Stomach smooth muscle (tissue), 2 donors: ENCODE results near the gene ASCL1.

Experiments used
- H3K27ac ChIP-seq: one replicate; pipeline ENCODE4 v1.7.0; 2013; ENCODE audit warnings: mild to moderate bottlenecking, low read length, inconsistent platforms
- H3K27me3 ChIP-seq, 2 donors: one replicate each; pipeline ENCODE4 v1.7.0; 2013; ENCODE audit warnings: low read length in 2 of 2; ENCODE audit not compliant: insufficient read depth in 2 of 2, control insufficient read depth in 1 of 2
- H3K36me3 ChIP-seq, 2 donors: one replicate each; pipeline ENCODE4 v1.7.0; 2013; ENCODE audit warnings: low read length in 2 of 2; ENCODE audit not compliant: control insufficient read depth in 2 of 2, insufficient read depth in 2 of 2
- H3K4me1 ChIP-seq: one replicate; pipeline ENCODE4 v1.7.0; 2013; ENCODE audit warnings: low read length; ENCODE audit not compliant: control insufficient read depth, insufficient read depth
- H3K4me3 ChIP-seq, 2 donors: one replicate each; pipeline ENCODE4 v1.7.0; 2013; ENCODE audit warnings: low read length in 2 of 2
- H3K9ac ChIP-seq, 2 donors: one replicate each; pipeline ENCODE4 v1.7.0; 2013; ENCODE audit warnings: low read length in 2 of 2, mild to moderate bottlenecking in 1 of 2
- H3K9me3 ChIP-seq, 2 donors: one replicate each; pipeline ENCODE4 v1.7.0; 2013; ENCODE audit warnings: low read length in 2 of 2; ENCODE audit not compliant: control insufficient read depth in 2 of 2
- donor health status: healthy.
- donor health status: Pancreatic carcinoma.

Gene ASCL1

DNA sequence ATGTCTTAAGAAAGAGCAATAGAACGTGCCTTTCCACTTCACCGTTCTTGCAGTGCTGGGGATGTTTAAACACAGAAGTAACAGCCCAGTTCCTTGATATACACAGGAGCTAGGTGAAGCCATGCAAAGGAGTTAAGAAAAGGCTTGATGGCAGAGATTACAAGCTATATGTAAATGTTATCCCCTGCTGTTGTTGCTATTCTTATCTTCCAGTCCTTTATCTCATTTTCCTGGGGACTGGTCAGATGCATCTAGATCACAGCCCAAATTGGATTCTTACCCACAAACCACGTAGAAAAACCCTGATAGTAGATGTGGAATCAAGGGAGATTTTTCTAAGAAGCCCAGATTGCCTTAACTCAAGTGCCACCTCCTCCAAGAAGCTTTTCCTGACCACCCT, 5.5 kb downstream of the ASCL1 start:
- peaks cover 47 to 79% of the 10 kb centered on the region in 2 donors for H3K27me3 ChIP-seq

DNA sequence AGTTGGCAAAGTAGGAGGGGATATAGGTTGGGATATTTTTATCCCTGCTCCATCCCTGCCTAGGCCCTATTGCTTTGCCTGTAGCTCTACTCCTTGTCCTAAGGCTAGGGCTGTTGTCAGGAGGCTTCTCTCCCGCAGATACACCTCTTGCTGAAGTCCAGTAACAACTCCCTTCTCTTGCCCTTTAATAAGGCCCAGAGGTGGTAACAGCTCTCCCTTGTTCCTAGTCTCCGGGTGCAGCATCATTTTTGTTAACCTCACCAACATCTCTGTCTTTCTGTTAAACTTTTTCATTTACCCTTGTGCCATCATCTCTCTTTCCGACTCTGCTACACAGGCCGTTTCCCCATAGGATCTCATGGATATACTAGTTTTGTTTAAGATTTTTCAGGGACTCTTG, 6.3 kb downstream of the ASCL1 start:
- Histone ChIP-seq H3K9me3 (peaks cover 5 to 8% of the 10 kb centered on the region in 2 donors), H3K36me3 (no peaks in the 10 kb centered on the region), H3K4me3 (no peak overlapping the region), H3K27me3 (peaks cover 43 to 76% of the 10 kb centered on the region in 2 donors), H3K27ac (no peak overlapping the region), H3K4me1 (peaks cover 4% of the 10 kb centered on the region), H3K9ac (no peak overlapping the region)

More for the DNA sequence above, 5.5 kb downstream of the ASCL1 start:
- Histone ChIP-seq H3K27ac (no peak overlapping the region), H3K4me1 (peaks cover 4% of the 10 kb centered on the region), H3K36me3 (no peaks in the 10 kb centered on the region), H3K4me3 (no peak overlapping the region), H3K9ac (no peak overlapping the region), H3K9me3 (peaks cover 5 to 8% of the 10 kb centered on the region in 2 donors)

DNA sequence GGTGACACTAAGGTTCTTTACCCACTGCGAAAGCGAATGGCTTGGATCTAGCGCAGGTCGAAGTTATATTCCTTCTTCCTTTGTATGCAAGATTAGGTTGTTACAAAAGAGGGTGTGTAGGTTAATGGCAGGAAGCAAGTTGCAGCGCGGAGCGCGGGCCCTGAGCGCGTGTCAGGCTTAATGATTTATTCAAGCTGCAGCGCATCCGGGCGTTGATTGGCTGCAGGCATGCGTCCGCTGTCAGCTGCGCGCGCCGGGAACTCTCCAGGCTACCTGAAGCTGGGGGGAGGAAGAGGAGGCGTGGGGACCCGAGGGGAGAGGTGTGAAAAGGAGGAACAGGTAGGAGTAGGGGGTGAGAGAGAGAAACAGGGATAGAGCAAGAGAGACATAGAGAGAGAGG, 7.4 kb downstream of the ASCL1 start:
- Histone ChIP-seq H3K4me1 (peaks cover 4% of the 10 kb centered on the region), H3K36me3 (no peaks in the 10 kb centered on the region), H3K4me3 (peak overlapping the region in 1 of 2 donors; percentile 43), H3K27ac (no peak overlapping the region), H3K9me3 (peaks cover 5 to 8% of the 10 kb centered on the region in 2 donors), H3K27me3 (peaks cover 36 to 65% of the 10 kb centered on the region in 2 donors), H3K9ac (no peak overlapping the region)

DNA sequence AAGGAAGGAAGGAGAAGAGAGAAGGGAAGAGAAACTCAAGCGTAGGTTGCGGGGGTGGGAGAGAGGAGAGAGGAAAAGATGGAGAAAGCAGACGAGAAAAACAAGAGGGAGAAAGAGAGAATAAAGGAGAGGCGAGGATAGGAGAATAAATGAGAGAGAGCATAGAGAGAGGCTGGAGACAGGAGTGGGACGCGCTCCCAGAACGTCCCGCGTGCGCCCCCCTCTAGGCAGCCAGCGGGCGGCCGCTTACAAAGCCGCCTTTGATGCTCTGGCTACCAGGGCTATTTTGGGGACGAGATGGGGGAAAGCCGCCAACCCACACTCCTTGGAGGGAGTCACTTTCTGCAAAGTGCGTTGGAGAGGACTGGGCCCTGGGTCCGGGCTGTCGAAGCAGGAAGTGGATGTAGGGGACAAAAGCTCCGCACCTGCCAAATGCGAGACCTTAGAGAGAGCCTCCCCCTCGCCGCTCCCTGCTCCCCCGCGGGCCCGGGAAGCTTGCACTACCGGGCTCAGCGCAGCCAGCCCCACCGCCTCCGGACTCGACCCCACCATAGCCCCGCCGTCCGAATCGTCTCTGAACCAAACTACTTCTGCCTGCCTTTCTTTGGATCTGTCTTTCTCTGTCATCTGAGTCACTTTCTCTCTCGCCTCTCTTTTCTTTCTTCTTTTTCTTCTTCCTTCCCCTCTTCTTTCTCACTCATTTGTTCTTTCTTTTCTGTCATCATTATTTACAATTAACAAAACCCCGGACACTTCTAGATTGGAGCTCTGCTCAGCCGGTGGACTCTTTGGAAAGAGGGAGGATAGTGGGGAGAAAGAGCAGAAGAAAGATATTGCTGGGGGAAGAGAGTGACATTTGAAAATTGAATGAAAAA, 8.0 kb downstream of the ASCL1 start:
- Histone ChIP-seq H3K36me3 (no peaks in the 10 kb centered on the region), H3K9ac (no peak overlapping the region), H3K27ac (no peak overlapping the region), H3K4me3 (peak overlapping the region in 1 of 2 donors; percentile 43), H3K27me3 (peaks cover 34 to 59% of the 10 kb centered on the region in 2 donors), H3K4me1 (peaks cover 4% of the 10 kb centered on the region), H3K9me3 (peaks cover 5 to 8% of the 10 kb centered on the region in 2 donors)

DNA sequence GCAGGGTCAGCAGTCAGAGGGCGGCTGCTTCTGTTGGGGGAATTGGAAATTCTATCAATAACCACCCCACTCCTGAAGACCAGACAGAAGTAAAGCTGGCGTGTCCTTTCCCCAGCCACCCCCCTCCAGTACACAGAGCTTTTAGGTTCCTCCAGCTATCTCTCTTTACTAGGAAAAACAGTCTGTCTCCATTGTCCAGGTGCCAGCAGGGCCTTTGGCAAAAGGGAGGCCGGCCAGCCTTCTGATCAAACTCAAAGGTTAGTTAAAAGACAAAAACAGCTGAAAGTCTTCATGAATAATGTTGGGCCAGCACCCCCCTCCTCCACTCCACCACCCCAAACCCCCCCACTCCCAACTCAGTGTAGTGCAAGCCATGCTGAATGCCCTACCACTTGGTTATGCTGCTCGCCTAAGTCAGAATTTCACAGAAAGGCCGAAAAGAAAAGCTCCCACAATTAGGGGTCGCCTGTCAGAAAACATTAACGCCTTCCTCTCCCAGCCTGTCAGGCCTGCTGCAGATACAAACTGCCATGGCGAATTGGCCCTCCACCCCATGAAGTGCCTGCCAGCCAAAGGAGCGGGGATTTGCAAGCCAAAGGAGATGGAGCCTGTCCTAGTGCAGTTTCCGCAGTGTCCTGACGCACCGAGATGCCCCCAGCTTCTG, 8.9 kb downstream of the ASCL1 start:
- no peak overlapping the region for H3K27ac ChIP-seq
- no peaks in the 10 kb centered on the region for H3K36me3 ChIP-seq
- H3K9ac ChIP-seq: no peak overlapping the region
- peaks cover 4% of the 10 kb centered on the region for H3K4me1 ChIP-seq
- H3K9me3 ChIP-seq: peaks cover 5 to 8% of the 10 kb centered on the region in 2 donors
- H3K27me3 ChIP-seq: peaks cover 33 to 51% of the 10 kb centered on the region in 2 donors
- no peak overlapping the region for H3K4me3 ChIP-seq

DNA sequence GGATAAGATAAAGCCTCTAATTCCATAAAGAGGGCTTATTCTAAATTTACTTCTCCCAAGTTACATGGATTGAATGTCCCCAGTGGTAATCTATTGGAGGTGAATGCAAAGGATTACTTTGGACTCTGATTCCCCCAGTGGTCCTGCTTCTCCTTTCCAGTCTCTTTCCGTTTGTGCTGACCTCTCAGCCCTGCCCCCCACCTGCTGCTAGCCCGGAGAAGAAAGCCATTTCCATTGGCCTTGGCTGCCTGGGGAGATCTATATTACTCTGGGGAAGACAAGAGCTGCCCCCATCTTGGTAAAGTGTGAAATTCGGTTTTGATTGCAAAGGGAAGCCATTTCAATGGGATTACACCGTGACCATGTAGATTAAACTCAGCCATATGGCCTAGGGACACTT, 13.3 kb downstream of the ASCL1 start:
- no peak overlapping the region for H3K27ac ChIP-seq
- H3K27me3 ChIP-seq: peaks cover 4 to 13% of the 10 kb centered on the region in 2 donors
- no peaks in the 10 kb centered on the region for H3K4me1 ChIP-seq
- H3K36me3 ChIP-seq: no peaks in the 10 kb centered on the region
- H3K9me3 ChIP-seq: no peaks in the 10 kb centered on the region
- H3K4me3 ChIP-seq: no peak overlapping the region
- no peak overlapping the region for H3K9ac ChIP-seq

DNA sequence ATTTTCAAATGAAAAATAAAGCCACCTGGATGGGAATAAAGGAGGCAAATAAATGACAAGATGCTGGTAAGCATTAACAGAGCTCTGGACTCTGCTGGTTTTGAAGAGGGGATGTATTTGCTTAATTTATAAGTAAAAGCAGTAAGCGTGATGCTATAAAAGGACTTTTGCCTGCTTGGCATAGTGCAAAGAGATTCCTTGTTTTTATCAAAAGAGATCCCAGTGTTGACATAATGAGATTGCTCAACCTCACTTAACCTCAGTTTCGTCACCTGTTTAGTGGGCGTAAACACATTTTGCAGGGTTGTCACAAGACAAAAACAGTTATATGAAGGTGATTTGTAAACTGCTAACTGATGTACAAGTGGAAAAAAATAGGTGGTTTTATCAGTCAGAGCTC, 13.8 kb downstream of the ASCL1 start:
- Histone ChIP-seq H3K4me1 (no peaks in the 10 kb centered on the region), H3K27me3 (peaks cover 4 to 8% of the 10 kb centered on the region in 2 donors), H3K27ac (no peak overlapping the region), H3K4me3 (no peak overlapping the region), H3K36me3 (no peaks in the 10 kb centered on the region), H3K9ac (no peak overlapping the region), H3K9me3 (no peaks in the 10 kb centered on the region)

DNA sequence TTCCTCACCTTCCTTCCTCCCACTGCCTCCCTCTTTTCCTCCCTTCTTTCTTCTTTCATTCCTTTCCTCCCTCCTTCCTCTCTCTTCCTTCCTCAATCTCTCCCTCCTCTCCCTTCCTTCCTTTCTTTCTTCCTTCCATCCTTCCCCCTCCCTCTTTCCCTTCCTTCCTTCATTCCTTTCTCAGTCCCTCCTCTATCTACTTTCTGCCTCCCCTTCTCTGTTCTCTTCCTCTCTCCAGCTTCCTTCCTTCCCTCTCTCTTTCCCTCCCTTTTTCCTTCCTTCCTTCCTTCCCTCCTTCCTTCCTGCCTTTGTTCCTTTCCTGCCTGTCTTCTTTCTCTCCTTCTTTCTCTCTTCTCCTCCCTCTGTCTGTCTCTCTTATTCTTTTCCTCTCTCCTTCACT, 16.1 kb downstream of the ASCL1 start:
- Histone ChIP-seq H3K4me1 (no peaks in the 10 kb centered on the region), H3K36me3 (no peaks in the 10 kb centered on the region), H3K4me3 (no peak overlapping the region), H3K27ac (no peak overlapping the region), H3K9ac (no peak overlapping the region), H3K27me3 (peaks cover 0 to 4% of the 10 kb centered on the region in 2 donors), H3K9me3 (no peaks in the 10 kb centered on the region)

DNA sequence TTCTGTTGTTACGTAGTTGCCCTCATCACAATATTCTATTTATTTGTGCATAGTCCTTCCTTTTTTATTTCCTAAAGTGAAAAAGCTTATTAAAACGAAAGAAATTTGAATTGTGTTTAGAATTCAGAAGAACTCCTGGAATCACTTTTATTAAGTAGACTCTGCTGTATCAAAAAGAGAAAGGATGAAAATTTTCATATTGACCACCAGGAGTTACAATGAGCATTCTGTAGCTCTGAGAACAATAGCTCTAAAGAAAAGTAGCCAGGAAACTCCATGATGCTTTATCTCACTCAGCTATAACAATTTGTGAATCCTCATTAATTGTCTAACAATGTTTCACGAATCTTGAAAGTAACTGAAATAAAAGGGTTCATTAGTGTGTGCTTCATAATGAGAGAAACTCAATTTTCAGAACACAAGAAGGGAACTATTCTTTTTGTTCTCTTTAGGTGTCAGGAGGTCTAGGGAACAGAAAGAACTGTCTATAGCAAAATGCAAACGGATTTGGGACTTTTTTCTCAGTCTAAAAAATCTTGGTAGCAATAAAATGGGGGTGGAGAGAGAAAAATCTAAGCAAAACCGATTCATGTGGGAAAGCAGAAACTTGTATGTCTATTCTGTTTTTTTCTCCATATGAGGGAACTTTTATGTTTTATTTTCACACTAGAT, 19.3 kb downstream of the ASCL1 start:
- H3K36me3 ChIP-seq: no peaks in the 10 kb centered on the region
- H3K27ac ChIP-seq: no peak overlapping the region
- no peak overlapping the region for H3K4me3 ChIP-seq
- H3K4me1 ChIP-seq: no peaks in the 10 kb centered on the region
- H3K9me3 ChIP-seq: peaks cover 0 to 5% of the 10 kb centered on the region in 2 donors
- H3K27me3 ChIP-seq: peaks cover 0 to 2% of the 10 kb centered on the region in 2 donors
- H3K9ac ChIP-seq: no peak overlapping the region

DNA sequence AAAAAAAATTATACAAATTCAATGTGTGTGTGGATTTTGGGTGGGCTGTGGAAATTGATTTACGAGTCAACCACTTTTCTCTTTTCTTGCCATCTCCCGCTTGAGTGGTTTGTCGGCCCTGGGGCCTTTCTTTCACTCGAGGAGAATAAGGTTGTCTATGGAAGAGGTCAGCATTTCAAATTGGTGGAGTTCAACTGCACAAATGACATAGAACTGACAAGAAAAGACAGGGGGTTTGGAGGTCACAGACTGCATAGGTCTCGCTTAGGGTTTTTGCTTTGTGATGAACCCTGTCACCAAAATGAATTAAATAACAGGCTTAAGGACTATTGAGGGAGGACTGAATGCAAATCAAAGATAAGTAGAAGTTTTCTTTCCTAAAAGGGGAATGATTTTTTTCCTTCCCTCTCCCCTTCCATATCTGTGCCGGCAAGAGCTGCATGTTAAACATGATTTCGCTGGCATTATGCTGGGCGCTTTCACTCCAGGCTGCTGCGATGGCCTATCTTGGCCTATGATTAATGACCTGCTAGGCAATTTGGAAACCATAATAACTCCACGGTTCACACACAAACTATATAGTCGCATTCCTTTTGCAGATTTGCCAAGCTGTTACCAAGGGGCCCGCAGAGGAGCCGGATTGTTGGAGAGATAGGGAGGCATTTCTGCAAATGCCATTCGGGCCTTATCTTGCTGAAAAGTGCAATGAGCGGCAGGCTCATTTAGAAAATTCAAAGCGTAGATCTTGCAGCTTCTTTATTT, 20.7 kb downstream of the ASCL1 start:
- H3K36me3 ChIP-seq: no peaks in the 10 kb centered on the region
- H3K9ac ChIP-seq: no peak overlapping the region
- H3K4me3 ChIP-seq: no peak overlapping the region
- H3K4me1 ChIP-seq: no peaks in the 10 kb centered on the region
- peaks cover 0 to 5% of the 10 kb centered on the region in 2 donors for H3K9me3 ChIP-seq
- H3K27ac ChIP-seq: no peak overlapping the region
- H3K27me3 ChIP-seq: peaks cover 0 to 2% of the 10 kb centered on the region in 2 donors
